Umbilical cord (tissue), 2 donors: Measurements from ENCODE around the gene FILIP1. TPM values are rescaled to one million over a fixed set of nuclear protein-coding genes. Genes with fewer than 3 reads are reported as not detected.

ENCODE experiments used
- DNase-seq: peaks from one replicate; pipeline ENCODE4 v3.0.0-alpha.2; 2015; ENCODE audit warnings: low spot score
- total RNA-seq: library from RNA; depleted of rRNA; stranded (reverse); fragments of >200 nt; gene quantifications from one replicate; pipeline ENCODE4 v1.2.3, GENCODE V29; 2014; ENCODE audit warnings: low replicate concordance; ENCODE audit not compliant: insufficient read depth

FILIP1 gene
- total RNA-seq, 1 donor from 2014 or later: 79.2 TPM

GRCh38 chr6:75381877-75382633, 111.5 kb downstream of the FILIP1 start:
- DNase-seq: peak; percentile 49

DNA sequence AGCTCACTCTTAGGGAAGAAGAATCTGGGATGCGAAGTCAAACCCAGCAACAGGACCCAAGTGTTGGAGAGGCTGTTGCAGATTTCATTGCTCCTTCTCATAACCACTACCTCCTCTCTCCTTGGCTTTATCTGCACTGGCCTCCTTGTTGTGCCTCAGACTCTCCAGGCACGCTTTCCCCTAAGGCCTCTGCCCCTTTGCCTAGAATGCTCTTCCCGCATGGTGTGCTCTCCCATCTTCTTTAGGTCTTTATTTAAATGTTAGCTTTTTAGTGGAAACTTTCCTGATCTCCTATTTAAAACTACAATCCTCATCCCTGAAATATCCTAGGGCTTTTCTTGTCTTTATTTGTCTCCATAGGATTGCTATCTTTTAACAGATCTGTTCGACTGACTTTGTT, 114.1 kb downstream of the FILIP1 start:
- DNase-seq: no peak

DNA sequence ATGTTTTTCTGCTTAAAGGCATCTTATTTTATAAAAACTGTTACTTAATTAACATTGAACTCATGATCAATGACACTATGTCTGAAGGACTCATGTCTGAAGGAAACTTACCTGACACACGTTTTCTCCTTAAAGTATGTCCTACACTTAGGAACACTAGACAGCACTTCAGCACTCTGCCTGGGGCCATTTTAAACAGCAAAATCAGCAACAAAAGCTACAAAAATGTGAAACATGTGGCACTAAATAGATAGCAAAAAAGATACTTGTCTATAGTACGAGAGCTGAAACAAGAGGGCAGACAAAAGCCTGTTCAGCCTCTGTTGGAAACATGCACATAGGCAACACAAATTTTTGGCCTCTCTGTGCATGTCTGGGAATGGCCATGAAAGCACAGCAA, 115.5 kb downstream of the FILIP1 start:
- no peak for DNase-seq

GRCh38 chr6:75377386-75377785, 116.2 kb downstream of the FILIP1 start:
- DNase-seq: no peak

DNA sequence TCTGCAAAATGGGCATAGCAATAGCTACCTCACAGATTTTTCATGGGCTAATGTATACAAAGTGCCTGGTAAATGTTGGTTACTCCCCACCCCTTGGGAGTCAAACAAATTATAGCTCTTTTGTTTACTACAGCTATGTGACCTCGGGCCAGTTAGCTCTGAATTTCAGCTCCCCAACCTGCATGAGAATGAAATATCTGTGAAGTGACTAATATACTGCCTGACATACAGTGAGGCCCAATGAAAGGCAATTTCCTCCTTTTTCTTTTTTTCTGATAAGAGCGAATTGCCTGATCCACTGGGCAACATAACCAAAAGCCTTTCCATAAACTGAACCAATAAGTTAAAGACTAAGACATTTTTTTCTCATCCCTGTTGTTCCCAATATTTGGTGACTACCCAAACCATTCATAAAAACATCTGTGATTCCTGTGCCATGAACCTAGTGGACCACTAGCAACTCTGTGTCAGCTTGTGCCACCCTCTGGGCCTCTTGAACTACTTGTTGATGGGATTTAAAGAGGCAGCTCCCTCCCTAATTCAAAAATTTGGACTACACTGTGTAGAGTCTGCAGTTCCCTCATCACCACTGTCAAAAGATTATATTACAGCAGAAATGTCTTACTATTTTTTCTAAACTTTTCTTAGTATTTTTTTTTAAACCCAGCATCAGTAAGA, 117.1 kb downstream of the FILIP1 start:
- no peak for DNase-seq

DNA sequence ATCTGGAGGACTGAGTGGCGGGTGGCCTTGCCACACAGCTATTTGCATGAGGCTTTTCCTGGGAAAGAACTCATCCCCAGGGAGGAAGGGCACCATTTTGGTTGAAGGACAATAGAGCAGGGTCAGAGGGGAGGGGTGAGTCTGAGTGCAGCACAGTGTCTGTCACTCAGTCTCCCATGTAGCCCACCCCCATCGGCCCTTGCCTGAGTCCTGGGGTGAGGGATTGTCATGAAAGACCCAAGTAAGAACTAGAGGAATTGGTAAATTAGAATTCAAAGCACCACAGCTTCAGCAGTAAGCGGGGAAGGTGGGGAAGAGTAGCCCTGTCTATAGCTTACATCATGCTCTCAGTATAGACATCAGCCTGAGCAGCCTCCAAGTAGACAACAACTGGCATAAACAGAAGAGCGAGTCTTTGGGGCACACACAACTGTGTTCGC, 118.6 kb downstream of the FILIP1 start:
- DNase-seq: no peak

DNA sequence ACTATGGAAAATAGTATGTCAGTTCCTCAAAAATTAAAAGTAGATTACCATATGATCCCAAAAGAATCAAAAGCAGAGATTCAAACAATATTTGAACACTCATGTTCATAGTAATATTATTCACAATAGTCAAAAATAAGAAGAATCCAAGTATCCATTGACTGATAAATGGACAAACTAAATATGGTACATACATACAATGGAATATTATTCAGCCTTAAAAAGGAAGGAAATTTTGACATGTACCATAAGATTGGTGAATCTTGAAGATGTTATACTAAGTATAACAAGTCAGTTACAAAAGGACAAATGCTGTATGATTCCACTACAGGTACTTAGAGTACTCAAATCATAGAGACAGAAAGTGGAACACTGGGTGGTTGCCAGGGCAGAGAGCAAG, 120.7 kb downstream of the FILIP1 start:
- no peak for DNase-seq

DNA sequence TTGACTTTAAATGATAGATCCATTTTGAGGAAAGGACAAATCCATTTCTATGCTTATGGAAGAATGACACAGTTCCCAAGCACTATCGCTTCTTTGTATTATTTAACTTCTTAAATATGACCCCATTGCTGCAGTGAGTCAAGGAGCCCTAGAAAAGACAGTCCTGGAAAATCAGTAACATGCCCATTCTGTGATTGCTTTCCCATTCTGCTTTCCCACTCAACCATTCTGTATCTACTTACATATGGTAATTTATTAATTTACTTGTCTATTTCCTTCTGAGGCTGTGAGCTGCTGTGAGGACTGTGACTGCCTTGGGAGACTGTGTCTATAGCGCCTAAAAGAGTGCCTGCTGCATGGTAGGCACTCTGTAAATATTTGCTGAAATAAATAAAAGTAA, 123.6 kb downstream of the FILIP1 start:
- no peak for DNase-seq

GRCh38 chr6:75368864-75369402, 124.7 kb downstream of the FILIP1 start:
- peak; percentile 25 for DNase-seq

DNA sequence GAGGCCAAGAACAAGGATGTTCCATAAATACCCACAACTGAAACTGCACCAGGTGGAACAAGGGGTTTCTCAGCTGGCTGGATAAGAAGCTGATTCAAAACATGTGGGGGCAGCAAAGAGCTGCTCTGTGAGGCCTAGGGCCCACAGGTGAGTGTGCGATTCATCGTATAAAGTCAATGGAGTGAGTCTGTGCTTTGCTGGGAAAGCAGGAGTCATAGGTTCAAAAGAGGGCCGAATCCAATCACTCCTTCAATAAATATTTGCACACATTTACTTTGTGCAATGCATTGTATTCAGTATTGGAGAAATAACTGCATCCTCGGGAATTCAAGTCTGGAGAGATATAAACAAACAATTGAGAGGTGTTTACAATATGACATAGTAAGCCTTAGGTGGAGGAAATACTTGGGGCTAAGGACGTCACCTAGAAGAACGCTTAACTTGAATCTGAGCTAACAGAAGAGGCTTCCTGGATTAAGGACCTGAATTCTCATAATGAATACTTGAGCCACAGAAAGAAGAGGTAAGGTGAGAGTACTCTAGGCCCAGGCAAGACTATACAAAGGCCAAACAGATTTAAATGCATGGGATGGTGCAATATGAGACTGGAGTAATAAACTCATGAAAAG, 125.3 kb downstream of the FILIP1 start:
- DNase-seq: peak; percentile 32

- DNase-seq: no peak
Observed at GRCh38 chr6:75363304-75363703, 130.3 kb downstream of the FILIP1 start.

DNA sequence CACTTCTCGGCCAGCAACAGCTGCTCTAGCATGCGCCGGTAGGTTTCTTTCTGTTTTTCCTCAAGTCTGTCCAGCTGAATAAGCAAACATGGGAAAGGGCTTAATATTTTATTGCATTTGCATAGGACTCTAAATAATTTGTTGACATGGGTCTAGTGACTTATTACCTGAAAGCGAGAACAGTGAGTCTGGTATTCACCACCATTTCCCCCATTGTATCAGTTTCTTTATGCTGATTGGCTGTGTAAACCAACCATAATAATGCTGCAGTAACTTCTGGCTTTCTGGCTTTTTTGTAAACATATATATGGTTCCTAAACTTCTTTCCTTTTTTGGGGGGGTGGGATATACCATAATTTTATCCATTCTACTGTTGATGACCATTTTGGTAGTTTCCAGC, 140.0 kb downstream of the FILIP1 start:
- no peak for DNase-seq

- no peak for DNase-seq
Observed at GRCh38 chr6:75351570-75351969, 142.0 kb downstream of the FILIP1 start.

DNA sequence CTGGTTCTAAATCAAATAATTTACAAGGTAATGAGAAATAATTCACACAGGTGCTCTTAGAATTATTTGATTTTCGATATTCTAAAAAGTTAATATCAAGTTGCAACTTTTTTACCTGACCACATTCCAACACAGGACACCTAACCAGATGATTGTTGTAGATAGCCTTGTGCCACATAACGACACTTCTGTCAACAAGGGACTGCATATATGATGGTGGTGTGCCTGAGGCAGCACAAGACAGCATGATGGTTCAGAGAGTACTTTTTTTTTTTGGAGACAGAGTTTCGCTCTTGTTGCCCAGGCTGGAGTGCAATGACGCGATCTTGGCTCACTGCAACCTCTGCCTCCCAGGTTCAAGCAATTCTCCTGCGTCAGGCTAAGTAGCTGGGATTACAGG, 142.8 kb downstream of the FILIP1 start:
- no peak for DNase-seq

DNA sequence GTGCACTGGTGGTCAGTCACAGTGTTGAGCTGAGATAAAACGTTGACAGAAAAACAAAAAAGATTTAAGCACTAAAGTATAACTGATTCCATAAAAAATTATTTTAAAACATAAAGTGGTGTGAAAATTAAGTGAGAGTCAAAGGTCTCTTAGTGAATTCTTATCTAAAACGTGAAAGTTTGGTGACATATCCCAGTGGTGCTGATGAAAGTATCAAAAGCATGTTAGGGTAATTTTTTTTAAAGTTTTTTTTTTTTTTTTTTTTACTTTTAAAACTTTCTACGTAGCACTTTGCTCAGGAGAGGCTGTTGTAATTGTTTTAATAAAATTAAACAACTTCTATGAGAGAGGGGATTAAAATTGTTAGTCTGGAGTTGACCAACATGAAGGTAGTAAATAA, 143.4 kb downstream of the FILIP1 start:
- no peak for DNase-seq

DNA sequence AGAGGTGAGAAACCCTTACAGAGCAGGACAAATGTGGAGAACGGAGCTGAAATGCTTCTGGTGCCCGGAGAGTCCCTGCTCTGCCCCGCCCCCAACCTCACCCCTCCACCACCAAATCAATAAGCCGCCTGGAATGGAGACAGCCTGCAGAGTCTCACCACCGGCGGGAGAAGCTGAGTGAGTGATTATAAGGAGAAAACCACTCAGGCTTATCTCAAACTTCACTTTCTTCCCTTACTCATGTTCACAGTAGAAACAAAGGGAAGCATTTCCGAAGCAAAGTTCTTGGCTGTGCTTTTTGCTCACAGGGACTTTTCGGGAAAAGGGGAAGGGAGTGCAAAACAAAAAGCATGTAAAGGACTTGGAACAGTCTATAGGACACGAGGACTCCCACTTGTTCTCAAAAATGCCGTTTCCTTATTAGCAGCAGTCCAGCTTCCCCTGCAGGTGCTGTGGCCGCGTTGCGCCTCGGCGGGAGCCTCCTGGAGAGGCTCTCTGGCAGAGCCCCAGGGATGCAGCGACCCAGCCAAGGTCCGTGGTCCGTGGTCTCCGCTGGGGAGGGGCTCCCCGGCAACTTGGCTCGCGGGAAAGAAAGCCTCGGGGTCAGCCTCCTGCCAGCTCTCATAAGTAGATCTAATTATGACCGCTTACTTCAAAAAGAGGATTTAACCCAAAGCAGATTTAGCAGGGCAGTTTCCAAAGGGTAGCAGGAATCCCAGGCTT, 144.2 kb downstream of the FILIP1 start:
- DNase-seq: peak; percentile 71

DNA sequence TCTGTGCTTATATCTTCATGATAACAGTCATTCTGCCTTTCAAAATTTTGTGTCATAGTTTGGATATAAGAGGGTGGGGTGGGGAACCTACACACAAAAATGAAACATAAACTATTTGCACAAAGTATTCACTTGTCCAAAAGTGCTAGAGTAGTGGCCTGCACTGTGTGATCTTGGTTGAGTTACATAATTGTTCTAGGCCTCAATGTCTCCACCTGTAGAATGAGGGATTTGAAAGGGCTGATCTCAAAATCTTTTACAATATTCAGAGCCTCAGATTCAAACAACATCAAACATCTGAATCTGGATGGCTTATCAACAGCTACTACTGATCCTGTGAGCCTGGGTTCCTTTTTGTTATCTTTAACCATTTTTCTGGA, 144.7 kb downstream of the FILIP1 start:
- no peak for DNase-seq

- DNase-seq: peak; percentile 98
Observed at GRCh38 chr6:75347898-75348610, 145.5 kb downstream of the FILIP1 start.

GRCh38 chr6:75345413-75345812, 148.2 kb downstream of the FILIP1 start:
- DNase-seq: no peak

DNA sequence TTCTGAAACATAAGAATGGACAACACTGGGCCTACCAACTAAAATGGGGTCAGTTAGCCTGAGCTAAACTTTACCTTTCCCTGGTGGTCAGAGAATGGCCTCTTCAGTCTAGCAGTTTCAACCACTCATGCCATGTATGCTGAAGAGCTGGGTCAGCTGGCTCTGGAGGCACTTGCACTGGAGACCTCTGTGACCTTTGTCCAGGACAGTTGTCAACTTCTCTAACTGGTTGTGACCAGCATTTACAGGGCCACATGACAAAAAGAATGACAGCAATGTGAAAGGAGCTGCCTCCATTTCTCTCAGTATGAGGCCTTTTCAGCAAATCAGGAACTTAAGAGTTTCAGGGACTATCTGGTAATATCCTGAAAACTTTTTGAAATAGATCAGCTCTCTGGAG, 149.1 kb downstream of the FILIP1 start:
- no peak for DNase-seq

- no peak for DNase-seq
Observed at GRCh38 chr6:75344021-75344420, 149.6 kb downstream of the FILIP1 start.
